HCT116 (cell line): ENCODE data around the gene HIC1. TPM values are rescaled to one million over a fixed set of nuclear protein-coding genes. Genes with fewer than 3 reads are reported as not detected.

ENCODE experiments used
- ATAC-seq: fragments of 200-7000 bp; cut with Tn5 transposase; 2 replicates; pipeline ENCODE4 v1.9.1; 2020; ENCODE audit warnings: mild to moderate bottlenecking, moderate library complexity
- BruUV-seq: library from RNA; stranded (reverse); fragments of 400-500 nt; replicated peaks from 2 replicates; lab custom pipeline; 2021; lab: Mats Ljungman, UMichigan
- CTCF ChIA-PET: fragments of 300-600 bp; sonication (Branson Sonifier 250); formaldehyde crosslinking; loops from one replicate; lab custom pipeline; 2021; ENCODE audit warnings: antibody characterized with exemption; lab: Charles Lee
- POLR2A ChIA-PET: fragments of 300-600, 350-600 bp; sonication (Branson Sonifier 250); formaldehyde crosslinking; loops from one replicate; lab custom pipeline; 2021; ENCODE audit warnings: antibody characterized with exemption; lab: Charles Lee
- RAD21 ChIA-PET, 2 experiments: fragments of 300-600 bp; sonication (Branson Sonifier 250); formaldehyde crosslinking; loops; one replicate each; lab custom pipeline; 2023; ENCODE audit warnings: low total read pairs in 2 of 2; ENCODE audit not compliant: uncharacterized antibody in 2 of 2, unreplicated experiment in 2 of 2, low non-redundant PET in 1 of 2; lab: Charles Lee
- DNase-seq: peaks from one replicate; pipeline ENCODE4 v3.0.0-alpha.2; 2010; ENCODE audit warnings: low read depth, low spot score
- H2AFZ ChIP-seq: fragments of 200-600 bp; shearing (Covaris generic), sonication (generic); 2 replicates; pipeline ENCODE4 v1.6.1; 2017; ENCODE audit warnings: low read depth, mixed run types, mixed read lengths, antibody characterized with exemption, low read length; ENCODE audit not compliant: poor library complexity, severe bottlenecking
- H3K27ac ChIP-seq: 2 replicates; pipeline ENCODE4 v1.5.1; 2012; ENCODE audit warnings: low read depth, low read length
- H3K27me3 ChIP-seq: fragments of 200-600 bp; sonication (generic); 2 replicates; pipeline ENCODE4 v1.6.1; 2016; ENCODE audit warnings: mixed run types, low read length, mixed read lengths; ENCODE audit not compliant: insufficient read depth
- H3K36me3 ChIP-seq, 2 experiments: fragments of 200-500 bp in 1 of 2; fragments of 200-600 bp in 1 of 2; sonication (Bioruptor generic) in 1 of 2; sonication (generic) in 1 of 2; 2 replicates each; pipeline versions ENCODE4 v1.5.1 to v1.6.1; 2014 to 2016; ENCODE audit warnings: low read length in 2 of 2, inconsistent platforms in 1 of 2, mixed read lengths in 1 of 2, mixed run types in 1 of 2; ENCODE audit not compliant: insufficient read depth in 2 of 2, control insufficient read depth in 1 of 2
- H3K4me1 ChIP-seq, 2 experiments: fragments of 200-600 bp in 1 of 2; sonication (generic) in 1 of 2; 2 replicates each; pipeline versions ENCODE4 v1.5.1 to v1.6.1; 2012 to 2017; ENCODE audit warnings: low read length in 2 of 2, inconsistent platforms in 1 of 2, mild to moderate bottlenecking in 1 of 2, mixed read lengths in 1 of 2, mixed run types in 1 of 2, moderate library complexity in 1 of 2; ENCODE audit not compliant: insufficient read depth in 2 of 2, control insufficient read depth in 1 of 2
- H3K4me2 ChIP-seq: fragments of 200-600 bp; sonication (generic); 2 replicates; pipeline ENCODE4 v1.6.1; 2017; ENCODE audit warnings: mixed run types, low read length, mixed read lengths
- H3K4me3 ChIP-seq, 2 experiments: fragments of 200-600 bp in 1 of 2; sonication (generic) in 1 of 2; replicated peaks in 1 of 2; 2 replicates each; pipeline ENCODE4 v1.5.1; 2011 to 2016; ENCODE audit warnings: low read length in 2 of 2, control low read depth in 1 of 2, low read depth in 1 of 2, mild to moderate bottlenecking in 1 of 2, mixed read lengths in 1 of 2, mixed run types in 1 of 2
- H3K79me2 ChIP-seq: fragments of 200-600 bp; sonication (generic); 2 replicates; pipeline ENCODE4 v1.6.1; 2017; ENCODE audit warnings: mild to moderate bottlenecking, mixed run types, low read length, moderate library complexity, mixed read lengths; ENCODE audit not compliant: insufficient read depth
- H3K9ac ChIP-seq: fragments of 200-600 bp; sonication (generic); 2 replicates; pipeline ENCODE4 v1.6.1; 2016; ENCODE audit warnings: low read length, mixed read lengths
- H3K9me2 ChIP-seq: fragments of 200-600 bp; sonication (generic), shearing (Covaris generic); 2 replicates; pipeline ENCODE4 v1.6.1; 2017; ENCODE audit warnings: mixed run types, mild to moderate bottlenecking, moderate library complexity; ENCODE audit not compliant: insufficient read depth
- H3K9me3 ChIP-seq, 2 experiments: fragments of 200-500 bp in 1 of 2; fragments of 200-600 bp in 1 of 2; sonication (Bioruptor generic) in 1 of 2; sonication (generic) in 1 of 2; 2 replicates each; pipeline ENCODE4 v1.6.1; 2014 to 2017; ENCODE audit warnings: low read length in 2 of 2, mixed read lengths in 2 of 2, inconsistent platforms in 1 of 2, low read depth in 1 of 2, mild to moderate bottlenecking in 1 of 2, mixed run types in 1 of 2, moderate library complexity in 1 of 2; ENCODE audit not compliant: control insufficient read depth in 1 of 2, insufficient read depth in 1 of 2
- H4K20me1 ChIP-seq: fragments of 200-600 bp; sonication (generic), shearing (Covaris generic); 2 replicates; pipeline ENCODE4 v1.6.1; 2017; ENCODE audit warnings: mixed run types, mild to moderate bottlenecking, moderate library complexity; ENCODE audit not compliant: insufficient read depth
- CBX3 ChIP-seq: IDR thresholded peaks from 2 replicates; pipeline ENCODE4 v1.6.1; 2012; ENCODE audit warnings: low read depth
- CEBPB ChIP-seq: IDR thresholded peaks from 2 replicates; pipeline ENCODE4 v1.6.1; 2012; ENCODE audit warnings: low read depth
- EZH2 ChIP-seq: fragments of 200-600 bp; sonication (generic); IDR thresholded peaks from 2 replicates; pipeline ENCODE4 v1.6.1; 2017; ENCODE audit warnings: antibody characterized with exemption, mixed run types
- EZH2phosphoT487 ChIP-seq: fragments of 200-600 bp; IDR thresholded peaks from 2 replicates; pipeline ENCODE4 v1.6.1; 2018; ENCODE audit warnings: antibody characterized with exemption, borderline replicate concordance
- JUND ChIP-seq: IDR thresholded peaks from 2 replicates; pipeline ENCODE4 v1.6.1; 2012
- MAX ChIP-seq: IDR thresholded peaks from 2 replicates; pipeline ENCODE4 v1.6.1; 2012
- RAD21 ChIP-seq: IDR thresholded peaks from 2 replicates; pipeline ENCODE4 v1.6.1; 2012; ENCODE audit warnings: low read depth, mild to moderate bottlenecking
- SP1 ChIP-seq: IDR thresholded peaks from 2 replicates; pipeline ENCODE4 v1.6.1; 2012; ENCODE audit warnings: low read depth
- YY1 ChIP-seq: IDR thresholded peaks from 2 replicates; pipeline ENCODE4 v1.6.1; 2011; ENCODE audit warnings: low read length, low read depth, moderate library complexity, mild to moderate bottlenecking; ENCODE audit not compliant: insufficient replicate concordance; ENCODE audit errors: extremely low read depth
- ZNF274 ChIP-seq: fragments of 200-500 bp; sonication (Bioruptor generic); IDR thresholded peaks from 2 replicates; pipeline ENCODE4 v1.6.1; 2014; ENCODE audit warnings: mild to moderate bottlenecking, low read depth, low read length, inconsistent platforms
- intact Hi-C: fragments of 100-400 bp; cut with micrococcal nuclease; formaldehyde crosslinking; loops from 2 replicates; pipeline ENCODE4 v1.10.0; 2022
- total RNA-seq: library from RNA; stranded (reverse); gene quantifications from one replicate; pipeline ENCODE4 v1.2.1, GENCODE V29; 2021; ENCODE audit not compliant: unreplicated experiment

HIC1 gene
- total RNA-seq, 1 experiment from 2014 or later, result 0.64 TPM

DNA sequence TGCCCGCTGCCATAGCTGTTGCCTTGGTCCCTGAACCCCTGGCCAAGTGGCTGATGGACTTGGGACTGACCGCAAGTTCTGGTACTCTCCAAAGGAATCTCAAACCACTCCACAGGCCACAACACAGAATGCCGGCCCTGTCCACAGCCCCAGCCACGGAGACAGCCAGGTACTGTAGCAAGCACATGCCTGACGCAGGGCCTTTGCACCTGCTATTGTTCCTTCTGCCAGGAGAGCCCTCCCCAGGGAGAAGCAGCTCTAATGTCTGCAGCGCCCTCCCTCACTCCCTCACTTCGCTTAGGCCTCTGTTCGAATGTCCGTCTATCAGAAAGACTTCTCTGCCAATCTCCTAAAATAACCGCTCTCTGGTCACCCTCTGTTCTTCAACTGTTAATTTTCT lies 45.2 kb upstream of the HIC1 start (continued):
- TF ChIP-seq CBX3 (no peak), EZH2 (no peak), EZH2phosphoT487 (no peak)

DNA sequence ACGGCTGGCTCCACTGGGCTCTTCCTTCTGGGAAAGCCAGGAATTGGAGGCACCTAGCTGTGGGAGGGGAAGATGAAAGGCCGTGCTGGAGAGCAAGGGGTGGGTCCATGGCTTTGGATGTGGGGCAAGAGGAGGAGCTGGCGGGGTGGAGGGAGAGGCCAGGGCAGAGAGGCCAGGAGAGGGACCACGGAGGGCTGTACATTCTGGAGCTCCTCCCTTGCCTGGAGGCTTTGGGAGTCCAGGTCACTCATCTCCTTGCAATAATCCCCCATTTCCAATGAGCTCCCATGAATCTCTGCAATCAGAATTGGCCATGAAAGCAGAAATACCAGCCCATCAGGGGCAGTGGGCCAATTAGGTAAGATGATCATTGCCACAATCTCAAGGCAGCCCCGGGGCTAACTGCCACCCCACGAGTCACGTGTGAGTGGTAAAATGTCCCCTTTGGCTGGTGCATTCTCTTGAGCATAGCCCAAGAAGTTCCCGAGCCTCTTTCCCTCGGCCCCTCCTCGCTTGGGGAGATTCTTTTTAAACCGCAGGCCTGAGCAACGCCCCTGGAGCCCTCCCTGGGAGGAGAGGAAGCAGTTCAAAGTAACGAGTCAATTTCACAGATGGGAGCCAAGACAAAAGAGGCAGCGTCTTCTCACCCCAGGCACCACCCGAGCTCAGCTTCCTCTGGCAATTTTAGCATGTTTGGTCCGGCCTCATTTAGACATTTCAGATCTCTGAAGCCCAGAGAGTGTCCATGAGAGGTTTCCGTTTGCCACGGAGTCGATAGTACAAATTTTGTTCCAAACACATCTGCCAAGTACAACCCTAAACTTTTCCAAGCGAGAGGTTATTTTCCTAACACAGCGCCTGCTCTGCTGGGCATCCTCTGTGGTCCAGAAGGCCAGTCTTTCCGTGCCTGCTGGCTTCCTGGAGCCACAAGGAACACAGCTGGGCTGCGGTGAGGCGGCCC lies 43.2 kb upstream of the HIC1 start:
- H2AFZ ChIP-seq, result peak overlapping the region; percentile 45
- H3K9ac ChIP-seq, result no peak overlapping the region
- H3K27ac ChIP-seq, result peak overlapping the region; percentile 6; the same call in 1 of the 2 replicates
- H3K79me2 ChIP-seq, result no peaks in the 10 kb centered on the region
- no peaks in the 10 kb centered on the region for H3K27me3 ChIP-seq
- no peaks in the 10 kb centered on the region; a peak in 1 of 4 replicates for H3K9me3 ChIP-seq
- H4K20me1 ChIP-seq, result no peaks in the 10 kb centered on the region
- RAD21 ChIA-PET, result no interaction called here
- peak; percentile 64 for ATAC-seq
- DNase-seq, result no peak
- POLR2A ChIA-PET, result interaction anchor here (1.0 kb wide), 1 partner anchor 12 kb away, joined by 4 read pairs; no protein-coding TSS in a partner anchor
- peak overlapping the region; percentile 29 for H3K4me2 ChIP-seq
- no peak overlapping the region for H3K4me3 ChIP-seq
- CTCF ChIA-PET, result no interaction called here
- peaks cover 8 to 11% of the 10 kb centered on the region in 2 experiments; a peak in 3 of 4 replicates for H3K4me1 ChIP-seq
- TF ChIP-seq MAX, result no peak
- no peak for TF ChIP-seq ZNF274
- no peak for TF ChIP-seq YY1
- TF ChIP-seq SP1, result no peak
- TF ChIP-seq CEBPB, result no peak
- TF ChIP-seq EZH2phosphoT487, result no peak
- no peak for TF ChIP-seq JUND
- no peak for TF ChIP-seq RAD21
- TF ChIP-seq, all 23 proteins: peak for 0
- Histone ChIP-seq H3K36me3 (no peaks in the 10 kb centered on the region), H3K9me2 (no peaks in the 10 kb centered on the region)
- intact Hi-C loops, result no loop called here
- no TSS peak for BruUV-seq
